Spleen (tissue), 7 donors: ENCODE measurements around the gene MSH5.
"Not testable (repeated sequence)": the region's sequence is repeated elsewhere in the genome, so short reads cannot be mapped to it uniquely, and the experiment has no call there.

Experiments
- POLR2A ChIP-seq, 3 donors: fragments of 450-650 bp; IDR thresholded peaks; one replicate each; pipeline ENCODE4 v1.5.1; 2017; ENCODE audit warnings: antibody characterized with exemption in 3 of 3, mild to moderate bottlenecking in 1 of 3
- TF ChIP-seq, protein P1 (sequence below), 11 experiments: fragments of 200-600 bp in 7 of 11; fragments of 450-650 bp in 4 of 11; sonication (generic) in 4 of 11; IDR thresholded peaks in 8 of 11; conservative IDR thresholded peaks in 3 of 11; 1 replicate in 7 of 11; 2 replicates in 4 of 11; pipeline versions ENCODE4 v1.4.0 to v1.8.0; 2016 to 2021; ENCODE audit warnings: antibody characterized with exemption in 11 of 11, inconsistent platforms in 4 of 11, mild to moderate bottlenecking in 1 of 11
- donor health status: DM: no; HTN: no; CAD: no; lungs with moderate emphysema.
- donor health status: DM: no; HTN: no; CAD: no.
- donor health status: DM: no; HTN: no; CAD: no.

DNA sequence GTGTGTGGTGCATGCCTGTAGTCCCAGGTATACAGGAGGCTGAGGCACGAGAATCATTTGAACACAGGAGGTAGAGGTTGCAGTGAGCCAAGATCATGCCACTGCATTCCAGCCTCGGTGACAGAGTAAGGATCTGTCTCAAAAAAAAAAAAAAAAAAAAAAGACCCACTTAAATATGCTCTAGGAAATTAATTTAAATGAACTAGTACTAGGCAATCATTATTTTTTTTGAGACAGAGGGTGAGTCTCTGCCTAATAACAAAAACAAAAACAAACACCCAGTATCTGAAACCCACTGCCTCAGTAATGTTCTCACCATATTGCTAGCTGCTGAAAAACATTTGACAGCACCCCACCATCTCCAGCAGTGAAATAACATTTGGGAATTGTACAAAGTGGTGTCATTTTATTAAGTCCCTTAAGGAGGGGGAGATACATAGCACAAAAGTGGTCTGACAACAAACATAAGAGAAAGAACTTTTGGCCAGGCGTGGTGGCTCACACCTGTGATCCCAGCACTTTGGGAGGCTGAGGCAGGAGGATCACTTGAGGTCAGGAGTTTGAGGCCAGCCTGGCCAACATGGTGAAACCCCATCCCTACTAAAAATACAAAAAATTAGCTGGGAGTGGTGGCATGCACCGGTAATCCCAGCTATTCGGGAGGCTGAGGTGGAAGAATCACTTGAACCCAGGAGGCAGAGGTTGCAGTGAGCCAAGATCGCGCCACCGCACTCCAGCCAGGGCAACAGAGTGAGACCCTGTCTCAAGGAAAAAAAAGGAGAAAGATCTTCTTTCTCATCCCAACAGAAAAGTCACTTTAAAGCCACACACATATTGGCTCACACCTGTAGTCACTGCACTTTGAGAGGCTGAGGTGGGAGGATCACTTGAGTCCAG is 61.5 kb downstream of the MSH5 start:
- TF ChIP-seq, protein P1, sequence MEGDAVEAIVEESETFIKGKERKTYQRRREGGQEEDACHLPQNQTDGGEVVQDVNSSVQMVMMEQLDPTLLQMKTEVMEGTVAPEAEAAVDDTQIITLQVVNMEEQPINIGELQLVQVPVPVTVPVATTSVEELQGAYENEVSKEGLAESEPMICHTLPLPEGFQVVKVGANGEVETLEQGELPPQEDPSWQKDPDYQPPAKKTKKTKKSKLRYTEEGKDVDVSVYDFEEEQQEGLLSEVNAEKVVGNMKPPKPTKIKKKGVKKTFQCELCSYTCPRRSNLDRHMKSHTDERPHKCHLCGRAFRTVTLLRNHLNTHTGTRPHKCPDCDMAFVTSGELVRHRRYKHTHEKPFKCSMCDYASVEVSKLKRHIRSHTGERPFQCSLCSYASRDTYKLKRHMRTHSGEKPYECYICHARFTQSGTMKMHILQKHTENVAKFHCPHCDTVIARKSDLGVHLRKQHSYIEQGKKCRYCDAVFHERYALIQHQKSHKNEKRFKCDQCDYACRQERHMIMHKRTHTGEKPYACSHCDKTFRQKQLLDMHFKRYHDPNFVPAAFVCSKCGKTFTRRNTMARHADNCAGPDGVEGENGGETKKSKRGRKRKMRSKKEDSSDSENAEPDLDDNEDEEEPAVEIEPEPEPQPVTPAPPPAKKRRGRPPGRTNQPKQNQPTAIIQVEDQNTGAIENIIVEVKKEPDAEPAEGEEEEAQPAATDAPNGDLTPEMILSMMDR (IDR thresholded peaks at IDR 0.05 in 8 of 11, conservative IDR thresholded peaks at IDR 0.05 in 3 of 11), result not testable (repeated sequence)
- TF ChIP-seq POLR2A (IDR thresholded peaks at IDR 0.05), result not testable (repeated sequence)
